Osteocyte (in vitro differentiated cells): Measurements from ENCODE around the gene USP48. TPM values are rescaled to one million over a fixed set of nuclear protein-coding genes. Genes with fewer than 3 reads are reported as not detected.

Experiments
- DNase-seq: peaks from one replicate; pipeline ENCODE4 v3.0.0; 2021; ENCODE audit warnings: mixed read lengths; ENCODE audit not compliant: unreplicated experiment; ENCODE audit errors: extremely low spot score
- H3K27ac Mint-ChIP-seq: one replicate; pipeline ENCODE4 v1.8.0; 2021; ENCODE audit warnings: mild to moderate bottlenecking, mixed read lengths; ENCODE audit not compliant: unreplicated experiment
- H3K27me3 Mint-ChIP-seq: one replicate; pipeline ENCODE4 v1.8.0; 2021; ENCODE audit warnings: mixed read lengths; ENCODE audit not compliant: unreplicated experiment
- H3K36me3 Mint-ChIP-seq: one replicate; pipeline ENCODE4 v1.8.0; 2021; ENCODE audit warnings: mixed read lengths; ENCODE audit not compliant: unreplicated experiment
- H3K4me1 Mint-ChIP-seq: one replicate; pipeline ENCODE4 v1.8.0; 2021; ENCODE audit warnings: mixed read lengths; ENCODE audit not compliant: unreplicated experiment
- H3K4me3 Mint-ChIP-seq: one replicate; pipeline ENCODE4 v1.8.0; 2021; ENCODE audit warnings: mild to moderate bottlenecking, moderate library complexity, mixed read lengths; ENCODE audit not compliant: unreplicated experiment
- H3K9me3 Mint-ChIP-seq: one replicate; pipeline ENCODE4 v1.8.0; 2021; ENCODE audit warnings: mixed read lengths; ENCODE audit not compliant: unreplicated experiment
- CTCF ChIP-seq: fragments of 200-600 bp; sonication (generic); IDR thresholded peaks from 2 replicates; pipeline ENCODE4 v1.5.0; 2021; ENCODE audit warnings: antibody characterized with exemption, mild to moderate bottlenecking, moderate library complexity
- total RNA-seq: library from RNA; stranded (reverse); gene quantifications from 2 replicates; pipeline ENCODE4 v1.2.1, GENCODE V29; 2021

USP48 gene
- total RNA-seq, 1 donor from 2014 or later = 73.6 TPM

- DNase-seq = no peak
- H3K27me3 Mint-ChIP-seq = no peaks in the 10 kb centered on the region
- TF ChIP-seq CTCF = no peak
- peaks cover 67% of the 10 kb centered on the region for H3K36me3 Mint-ChIP-seq
- H3K27ac Mint-ChIP-seq = no peak overlapping the region
- H3K4me1 Mint-ChIP-seq = no peaks in the 10 kb centered on the region
- peaks cover 10% of the 10 kb centered on the region for H3K9me3 Mint-ChIP-seq
- H3K4me3 Mint-ChIP-seq = no peak overlapping the region
Observed at GRCh38 chr1:21689661-21690372, 93.1 kb downstream of the USP48 start.

- H3K27ac Mint-ChIP-seq = no peak overlapping the region
- H3K4me1 Mint-ChIP-seq = no peaks in the 10 kb centered on the region
- no peak for TF ChIP-seq CTCF
- H3K9me3 Mint-ChIP-seq = peaks cover 17% of the 10 kb centered on the region
- H3K27me3 Mint-ChIP-seq = no peaks in the 10 kb centered on the region
- no peak overlapping the region for H3K4me3 Mint-ChIP-seq
- DNase-seq = no peak
- peaks cover 65% of the 10 kb centered on the region for H3K36me3 Mint-ChIP-seq
Observed at GRCh38 chr1:21687081-21687529, 95.8 kb downstream of the USP48 start.

- Mint-ChIP-seq H3K36me3 (peaks cover 64% of the 10 kb centered on the region), H3K4me1 (no peaks in the 10 kb centered on the region), H3K9me3 (peaks cover 17% of the 10 kb centered on the region), H3K27ac (no peak overlapping the region), H3K27me3 (no peaks in the 10 kb centered on the region), H3K4me3 (no peak overlapping the region)
- no peak for TF ChIP-seq CTCF
- no peak for DNase-seq
Observed at GRCh38 chr1:21685946-21686678, 96.8 kb downstream of the USP48 start.

GRCh38 chr1:21681426-21681825, 101.5 kb downstream of the USP48 start:
- DNase-seq = no peak
- Mint-ChIP-seq H3K27me3 (no peaks in the 10 kb centered on the region), H3K4me1 (peaks cover 1% of the 10 kb centered on the region), H3K9me3 (peaks cover 12% of the 10 kb centered on the region), H3K4me3 (no peak overlapping the region), H3K27ac (no peak overlapping the region), H3K36me3 (peaks cover 69% of the 10 kb centered on the region)
- TF ChIP-seq CTCF = no peak

- TF ChIP-seq CTCF = no peak
- peaks cover 66% of the 10 kb centered on the region for H3K36me3 Mint-ChIP-seq
- DNase-seq = no peak
- no peaks in the 10 kb centered on the region for H3K27me3 Mint-ChIP-seq
- peaks cover 8% of the 10 kb centered on the region for H3K9me3 Mint-ChIP-seq
- H3K27ac Mint-ChIP-seq = no peak overlapping the region
- no peak overlapping the region for H3K4me3 Mint-ChIP-seq
- peaks cover 4% of the 10 kb centered on the region for H3K4me1 Mint-ChIP-seq
Observed at GRCh38 chr1:21680918-21681317, 102.0 kb downstream of the USP48 start.
